ENCODE results near the gene CYP26B1.
A peak's percentile ranks its signal among the peaks of the same experiment; 100 is the strongest.

CYP26B1 gene, protein sequence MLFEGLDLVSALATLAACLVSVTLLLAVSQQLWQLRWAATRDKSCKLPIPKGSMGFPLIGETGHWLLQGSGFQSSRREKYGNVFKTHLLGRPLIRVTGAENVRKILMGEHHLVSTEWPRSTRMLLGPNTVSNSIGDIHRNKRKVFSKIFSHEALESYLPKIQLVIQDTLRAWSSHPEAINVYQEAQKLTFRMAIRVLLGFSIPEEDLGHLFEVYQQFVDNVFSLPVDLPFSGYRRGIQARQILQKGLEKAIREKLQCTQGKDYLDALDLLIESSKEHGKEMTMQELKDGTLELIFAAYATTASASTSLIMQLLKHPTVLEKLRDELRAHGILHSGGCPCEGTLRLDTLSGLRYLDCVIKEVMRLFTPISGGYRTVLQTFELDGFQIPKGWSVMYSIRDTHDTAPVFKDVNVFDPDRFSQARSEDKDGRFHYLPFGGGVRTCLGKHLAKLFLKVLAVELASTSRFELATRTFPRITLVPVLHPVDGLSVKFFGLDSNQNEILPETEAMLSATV

DNA sequence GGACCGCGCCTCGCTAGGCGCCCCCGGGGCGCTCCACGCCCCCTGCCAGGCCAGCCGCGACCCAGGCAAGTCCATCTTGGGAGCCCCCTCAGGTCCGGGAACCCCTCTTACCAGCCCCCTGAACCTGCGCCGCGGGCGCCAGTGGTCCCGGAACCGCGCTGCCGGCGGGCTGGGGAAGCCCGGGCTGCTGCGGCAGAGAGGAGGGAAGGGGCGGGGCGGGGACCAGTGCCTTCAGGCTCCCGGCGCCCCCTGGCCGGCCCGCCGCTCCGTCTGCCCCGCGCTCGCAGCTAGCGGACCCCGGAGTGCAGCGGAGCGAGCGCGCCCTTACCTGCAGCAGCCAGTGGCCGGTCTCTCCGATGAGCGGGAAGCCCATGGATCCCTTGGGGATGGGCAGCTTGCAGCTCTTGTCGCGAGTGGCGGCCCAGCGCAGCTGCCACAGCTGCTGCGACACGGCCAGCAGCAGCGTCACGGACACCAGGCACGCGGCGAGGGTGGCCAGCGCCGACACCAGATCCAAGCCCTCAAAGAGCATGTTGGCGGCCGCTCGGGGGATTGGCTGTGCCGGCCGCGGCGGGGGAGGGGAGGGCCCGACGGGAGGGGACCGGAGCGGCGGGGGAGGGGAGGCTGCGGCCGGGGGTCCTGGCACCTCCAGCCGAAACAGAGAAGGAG lies at the start of gene CYP26B1:
Gene CYP26B1, minus strand, starts transcription at position 560 of the 669 bp plus-strand sequence. Its CDS starts 28 bp downstream, at position 532.
- TF ChIP-seq, protein P1, sequence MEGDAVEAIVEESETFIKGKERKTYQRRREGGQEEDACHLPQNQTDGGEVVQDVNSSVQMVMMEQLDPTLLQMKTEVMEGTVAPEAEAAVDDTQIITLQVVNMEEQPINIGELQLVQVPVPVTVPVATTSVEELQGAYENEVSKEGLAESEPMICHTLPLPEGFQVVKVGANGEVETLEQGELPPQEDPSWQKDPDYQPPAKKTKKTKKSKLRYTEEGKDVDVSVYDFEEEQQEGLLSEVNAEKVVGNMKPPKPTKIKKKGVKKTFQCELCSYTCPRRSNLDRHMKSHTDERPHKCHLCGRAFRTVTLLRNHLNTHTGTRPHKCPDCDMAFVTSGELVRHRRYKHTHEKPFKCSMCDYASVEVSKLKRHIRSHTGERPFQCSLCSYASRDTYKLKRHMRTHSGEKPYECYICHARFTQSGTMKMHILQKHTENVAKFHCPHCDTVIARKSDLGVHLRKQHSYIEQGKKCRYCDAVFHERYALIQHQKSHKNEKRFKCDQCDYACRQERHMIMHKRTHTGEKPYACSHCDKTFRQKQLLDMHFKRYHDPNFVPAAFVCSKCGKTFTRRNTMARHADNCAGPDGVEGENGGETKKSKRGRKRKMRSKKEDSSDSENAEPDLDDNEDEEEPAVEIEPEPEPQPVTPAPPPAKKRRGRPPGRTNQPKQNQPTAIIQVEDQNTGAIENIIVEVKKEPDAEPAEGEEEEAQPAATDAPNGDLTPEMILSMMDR (IDR thresholded peaks at IDR 0.05) = no peak
- peak within 1 kb of the TSS; percentile 25 to 90 for H3K27ac ChIP-seq
- DNase-seq (ENCODE audit: low spot score) = peak; percentile 74
- H3K4me3 ChIP-seq = peak within 1 kb of the TSS; percentile 80

DNA sequence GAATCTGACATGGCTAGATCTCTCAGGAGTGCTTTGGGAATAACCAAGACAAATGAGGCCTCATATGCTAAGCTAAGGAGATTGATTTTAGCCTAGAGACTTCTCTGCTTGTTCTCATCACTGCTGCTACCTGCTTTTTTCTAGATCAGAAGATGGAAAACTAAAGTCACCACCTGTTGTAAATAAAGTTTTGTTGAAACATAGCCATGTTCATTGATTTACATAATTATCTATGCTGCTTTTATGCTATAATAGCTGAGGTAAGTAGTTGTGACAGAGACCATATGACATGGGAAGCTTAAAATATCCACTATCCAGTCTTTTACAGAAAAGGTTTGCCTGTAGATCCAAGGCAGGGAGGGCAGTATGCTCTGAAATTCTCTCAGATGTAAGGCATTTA lies 46.1 kb upstream of the CYP26B1 start:
- TF ChIP-seq, protein P1 (IDR thresholded peaks at IDR 0.05) = no peak
- no peak overlapping the region for H3K4me3 ChIP-seq
- no peak for DNase-seq (ENCODE audit: low spot score)
- no peak overlapping the region for H3K27ac ChIP-seq

DNA sequence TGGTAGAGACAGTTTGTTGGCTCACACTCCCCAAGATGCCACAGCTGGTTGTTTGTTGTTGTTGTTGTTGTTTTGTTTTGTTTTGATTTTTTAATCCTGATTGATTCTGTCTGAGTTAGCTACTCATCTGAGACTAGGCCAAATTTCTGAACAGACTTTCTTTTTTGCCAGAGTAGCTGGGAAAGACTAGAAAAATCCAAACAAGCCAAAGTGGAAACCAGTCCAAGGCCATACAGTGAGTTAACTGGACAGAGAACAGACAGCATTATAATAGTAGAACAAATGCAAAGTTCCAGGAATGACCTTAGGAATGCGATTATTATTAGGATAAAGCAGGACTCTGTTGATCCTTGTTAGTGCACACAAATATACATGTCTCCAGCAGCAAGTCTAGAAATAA lies 43.8 kb upstream of the CYP26B1 start:
- no peak for DNase-seq (ENCODE audit: low spot score)
- TF ChIP-seq, protein P1 (IDR thresholded peaks at IDR 0.05) = no peak

DNA sequence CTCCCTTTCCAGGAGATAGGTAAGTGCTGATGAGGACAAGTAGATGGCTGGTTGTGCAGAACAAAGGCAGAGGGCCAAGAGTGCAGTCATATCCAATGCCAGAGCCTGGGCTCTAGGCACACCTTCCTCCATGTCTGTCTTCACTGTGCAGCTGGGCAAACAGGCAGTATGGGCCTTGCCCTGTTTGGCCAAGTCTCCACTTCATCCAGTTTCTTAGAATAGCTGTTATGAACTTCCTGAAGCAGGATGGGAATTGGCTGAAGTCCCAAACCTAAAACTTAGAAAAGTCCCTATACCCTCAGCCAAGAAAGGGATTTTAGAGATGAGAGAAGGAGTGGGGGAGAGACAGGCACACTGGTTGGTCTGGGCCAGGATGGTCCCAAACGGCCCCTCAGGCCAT lies 37.5 kb upstream of the CYP26B1 start:
- Histone ChIP-seq H3K27ac (no peak overlapping the region), H3K4me3 (no peak overlapping the region)
- no peak for DNase-seq (ENCODE audit: low spot score)
- TF ChIP-seq, protein P1 (IDR thresholded peaks at IDR 0.05) = no peak

More for the DNA sequence above, 43.8 kb upstream of the CYP26B1 start:
- H3K27ac ChIP-seq = no peak overlapping the region
- H3K4me3 ChIP-seq = no peak overlapping the region

DNA sequence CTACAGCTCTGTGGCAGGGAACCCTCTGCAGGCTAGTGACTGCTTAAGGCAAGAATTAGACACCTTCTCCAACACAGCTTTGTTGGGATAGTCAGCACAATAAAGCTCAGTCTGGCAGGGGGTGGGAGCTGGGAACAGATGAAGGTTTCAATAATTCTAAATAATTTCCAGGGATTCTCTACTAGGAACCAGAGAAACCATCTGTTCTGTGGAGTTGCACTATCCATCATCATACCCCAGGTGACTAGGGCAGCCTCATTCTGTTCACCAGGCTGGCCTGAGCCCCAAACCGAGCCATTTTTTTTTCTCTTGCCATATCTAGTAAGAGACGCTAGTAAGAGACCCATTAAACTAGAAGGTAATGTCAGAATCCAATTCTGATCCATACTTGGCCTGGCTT lies 35.8 kb upstream of the CYP26B1 start:
- TF ChIP-seq, protein P1 (IDR thresholded peaks at IDR 0.05) = no peak
- DNase-seq (ENCODE audit: low spot score) = no peak
- no peak overlapping the region for H3K4me3 ChIP-seq
- no peak overlapping the region for H3K27ac ChIP-seq

DNA sequence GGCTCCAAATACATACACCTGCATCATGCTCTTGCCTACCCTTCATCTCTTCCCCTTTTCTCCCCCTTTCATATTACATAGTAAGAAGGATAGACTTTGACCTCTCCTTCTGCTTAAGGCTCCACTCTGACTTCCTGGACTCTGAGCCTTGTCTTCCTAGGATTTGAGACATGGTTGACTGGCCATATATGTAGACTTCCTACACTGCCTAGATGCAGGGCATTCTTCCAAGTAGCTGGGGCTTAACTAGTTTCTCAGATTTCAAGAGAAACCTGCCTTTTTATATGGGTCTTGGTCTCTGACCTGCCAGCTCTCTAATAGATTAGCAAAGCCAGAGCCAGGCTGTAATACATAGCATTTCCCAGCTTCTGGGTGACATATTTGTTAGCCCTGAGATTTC lies 35.4 kb upstream of the CYP26B1 start:
- no peak overlapping the region for H3K27ac ChIP-seq
- DNase-seq (ENCODE audit: low spot score) = no peak
- no peak overlapping the region for H3K4me3 ChIP-seq
- TF ChIP-seq, protein P1 (IDR thresholded peaks at IDR 0.05) = no peak
